ENCODE results near the gene SLC15A4.

Gene SLC15A4

DNA sequence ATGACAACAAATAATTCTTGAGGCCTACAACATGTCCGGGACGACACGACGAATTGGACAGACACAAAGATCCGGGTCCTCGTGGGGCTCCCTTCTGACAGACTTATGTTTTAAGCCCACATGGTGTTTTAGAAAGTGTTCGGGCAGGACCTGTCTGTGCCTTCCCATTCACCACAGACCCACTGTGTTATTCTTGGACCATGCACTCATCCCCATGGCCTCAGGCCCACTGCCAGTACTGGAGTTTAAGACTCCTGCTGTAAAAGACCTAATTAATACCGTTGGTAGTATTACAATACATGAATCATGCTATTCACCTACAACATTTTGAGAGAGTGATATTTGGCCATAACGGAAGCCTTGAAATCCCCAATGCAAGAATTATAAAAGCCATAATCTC is 20.0 kb downstream of the SLC15A4 start:
- DNase-seq (ENCODE audit: extremely low spot score): no peak
- ChIA-PET CTCF (no interaction called here), POLR2A (no interaction called here)
- TF ChIP-seq NFRKB (IDR thresholded peaks at IDR 0.05) (no peak), FOXM1 (IDR thresholded peaks at IDR 0.05; ENCODE audit: borderline replicate concordance) (no peak), L3MBTL2 (conservative IDR thresholded peaks at IDR 0.05) (no peak), ZNF384 (IDR thresholded peaks at IDR 0.05) (no peak), TARDBP (IDR thresholded peaks at IDR 0.05) (no peak), FOXA1 (IDR thresholded peaks at IDR 0.05) (no peak), ARNT (IDR thresholded peaks at IDR 0.05) (no peak), ELF4 (IDR thresholded peaks at IDR 0.05) (no peak), LEF1 (IDR thresholded peaks at IDR 0.05; ENCODE audit: borderline replicate concordance) (no peak), CTBP1 (IDR thresholded peaks at IDR 0.05; ENCODE audit: borderline replicate concordance) (no peak)

DNA sequence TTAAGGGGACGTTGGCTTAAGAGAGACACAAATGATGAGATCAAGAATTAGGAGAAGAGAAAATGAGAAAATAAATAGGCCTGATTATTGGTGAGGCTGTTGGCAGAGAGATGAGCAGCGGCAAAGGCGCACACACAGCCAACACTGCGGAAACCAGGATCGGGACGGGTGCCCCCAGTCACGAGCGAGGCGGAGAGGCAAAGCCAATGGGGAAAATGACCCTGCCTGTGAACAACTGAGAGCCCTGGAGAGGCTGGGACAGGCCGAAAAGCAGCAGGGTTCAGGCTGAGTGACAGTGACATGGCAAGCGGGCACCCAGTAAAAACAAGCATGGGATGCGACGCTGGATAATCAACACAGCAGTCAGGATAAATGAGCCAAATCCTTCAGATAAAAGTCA is 21.0 kb downstream of the SLC15A4 start:
- ChIA-PET CTCF (no interaction called here), POLR2A (no interaction called here)
- no peak for DNase-seq (ENCODE audit: extremely low spot score)
- TF ChIP-seq SUZ12 (IDR thresholded peaks at IDR 0.05) (no peak), L3MBTL2 (conservative IDR thresholded peaks at IDR 0.05) (no peak), ZNF384 (IDR thresholded peaks at IDR 0.05) (no peak), TARDBP (IDR thresholded peaks at IDR 0.05) (no peak), CTBP1 (IDR thresholded peaks at IDR 0.05; ENCODE audit: borderline replicate concordance) (no peak), LEF1 (IDR thresholded peaks at IDR 0.05; ENCODE audit: borderline replicate concordance) (no peak)

DNA sequence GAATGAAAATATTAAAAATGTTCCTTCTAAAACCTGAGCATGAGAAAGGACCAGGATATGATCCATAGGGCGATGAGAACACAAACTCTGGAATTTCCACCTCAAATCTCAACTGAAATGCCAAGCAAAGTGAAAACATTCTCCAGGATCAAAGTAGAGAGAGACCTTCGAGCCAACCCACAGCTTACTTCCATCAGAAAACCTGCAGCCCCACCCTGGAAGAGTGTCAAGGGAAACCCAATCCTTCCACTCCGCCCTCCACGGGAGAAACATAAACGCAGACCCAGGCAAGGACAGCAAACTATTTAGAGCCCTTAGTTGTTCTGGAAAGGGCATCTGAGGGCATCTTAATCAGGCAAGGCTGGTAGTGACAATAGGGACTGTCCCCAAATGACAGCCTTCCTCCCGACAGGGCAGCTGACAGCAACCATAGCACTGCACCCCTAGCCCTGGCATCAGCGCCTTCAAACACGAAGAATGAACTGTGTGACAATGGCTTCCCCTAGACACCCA is 21.8 kb downstream of the SLC15A4 start:
- CTCF ChIA-PET: no interaction called here
- POLR2A ChIA-PET: no interaction called here
- TF ChIP-seq FOXA1 (IDR thresholded peaks at IDR 0.05) (no peak), FOXM1 (IDR thresholded peaks at IDR 0.05; ENCODE audit: borderline replicate concordance) (no peak), HDGF (IDR thresholded peaks at IDR 0.05; ENCODE audit: borderline replicate concordance) (no peak)
- DNase-seq (ENCODE audit: extremely low spot score): no peak

DNA sequence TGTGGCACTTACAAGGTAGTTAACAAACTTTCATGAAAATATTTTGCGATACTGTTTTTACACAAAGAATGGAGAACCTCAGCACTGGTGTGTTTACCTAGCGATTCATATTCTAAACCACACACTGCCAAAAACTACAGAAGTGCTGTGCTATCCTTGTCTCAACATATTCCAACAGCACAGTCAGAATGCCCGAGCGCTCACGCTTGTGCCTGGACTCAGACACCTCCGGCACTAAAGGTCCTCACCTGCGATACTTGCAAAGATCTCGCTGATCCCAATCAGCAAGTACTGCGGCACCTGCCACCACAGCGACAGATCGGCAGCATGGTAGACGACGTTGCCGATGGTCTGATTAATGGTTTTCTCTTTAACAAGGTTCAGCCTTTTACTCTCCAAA is 23.2 kb downstream of the SLC15A4 start:
- DNase-seq (ENCODE audit: extremely low spot score): no peak
- ChIA-PET POLR2A (no interaction called here), CTCF (no interaction called here)
- TF ChIP-seq BHLHE40 (IDR thresholded peaks at IDR 0.05; ENCODE audit: borderline replicate concordance) (no peak), LEF1 (IDR thresholded peaks at IDR 0.05; ENCODE audit: borderline replicate concordance) (no peak), NFRKB (IDR thresholded peaks at IDR 0.05) (no peak), L3MBTL2 (conservative IDR thresholded peaks at IDR 0.05) (no peak), SUZ12 (IDR thresholded peaks at IDR 0.05) (no peak), SP1 (IDR thresholded peaks at IDR 0.05) (no peak), HDGF (IDR thresholded peaks at IDR 0.05; ENCODE audit: borderline replicate concordance) (no peak), ARNT (IDR thresholded peaks at IDR 0.05) (no peak), TARDBP (IDR thresholded peaks at IDR 0.05) (no peak), FOXM1 (IDR thresholded peaks at IDR 0.05; ENCODE audit: borderline replicate concordance) (no peak), CTBP1 (IDR thresholded peaks at IDR 0.05; ENCODE audit: borderline replicate concordance) (no peak), FOXA1 (IDR thresholded peaks at IDR 0.05) (no peak), FOXK2 (IDR thresholded peaks at IDR 0.05) (no peak), ELF4 (IDR thresholded peaks at IDR 0.05) (no peak), ZNF384 (IDR thresholded peaks at IDR 0.05) (no peak)
- TF ChIP-seq, protein P1, sequence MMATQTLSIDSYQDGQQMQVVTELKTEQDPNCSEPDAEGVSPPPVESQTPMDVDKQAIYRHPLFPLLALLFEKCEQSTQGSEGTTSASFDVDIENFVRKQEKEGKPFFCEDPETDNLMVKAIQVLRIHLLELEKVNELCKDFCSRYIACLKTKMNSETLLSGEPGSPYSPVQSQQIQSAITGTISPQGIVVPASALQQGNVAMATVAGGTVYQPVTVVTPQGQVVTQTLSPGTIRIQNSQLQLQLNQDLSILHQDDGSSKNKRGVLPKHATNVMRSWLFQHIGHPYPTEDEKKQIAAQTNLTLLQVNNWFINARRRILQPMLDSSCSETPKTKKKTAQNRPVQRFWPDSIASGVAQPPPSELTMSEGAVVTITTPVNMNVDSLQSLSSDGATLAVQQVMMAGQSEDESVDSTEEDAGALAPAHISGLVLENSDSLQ (IDR thresholded peaks at IDR 0.05): no peak

DNA sequence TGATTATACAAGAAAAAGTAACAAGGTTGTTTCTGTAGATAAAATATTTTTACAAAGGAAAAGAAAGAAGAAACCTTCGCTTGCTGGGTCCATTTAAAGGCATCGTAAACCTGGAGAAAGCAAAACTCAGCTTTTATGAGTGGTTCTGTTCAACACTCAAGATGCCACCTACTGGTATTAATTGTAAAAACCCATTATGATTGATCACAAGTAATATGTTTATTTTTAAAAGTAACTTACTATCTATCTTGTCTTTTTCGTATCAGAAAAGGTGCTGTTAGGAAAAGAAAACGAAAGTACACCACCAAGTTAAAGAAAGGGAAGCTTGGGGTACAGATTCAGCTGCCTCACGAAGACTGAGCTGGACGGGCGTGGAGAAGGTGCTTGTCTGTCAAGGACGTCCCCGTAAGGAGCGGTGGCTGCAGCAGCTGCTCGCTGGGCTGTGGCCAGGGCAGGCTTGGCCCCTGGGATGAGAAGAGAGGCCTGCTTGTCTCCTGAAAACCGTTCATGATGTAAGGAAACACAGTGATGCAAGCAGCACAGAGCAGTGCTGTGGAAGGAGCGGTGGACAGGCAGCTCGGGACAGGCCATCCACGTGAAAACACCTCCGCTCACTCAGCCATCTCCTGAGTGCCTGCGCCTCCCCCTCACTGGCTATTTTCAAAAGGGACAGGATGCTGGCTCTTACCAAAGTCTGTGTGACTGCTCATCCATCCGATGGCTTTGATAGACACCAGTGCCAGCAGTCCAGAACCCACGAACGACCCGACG is 25.0 kb downstream of the SLC15A4 start:
- ChIA-PET CTCF (interaction anchor here (0.9 kb wide), 1 partner anchor 12 kb away, joined by 3 read pairs; no protein-coding TSS in a partner anchor), POLR2A (no interaction called here)
- no peak for TF ChIP-seq SP1 (IDR thresholded peaks at IDR 0.05)
- TF ChIP-seq L3MBTL2 (conservative IDR thresholded peaks at IDR 0.05): no peak
- no peak for TF ChIP-seq HDGF (IDR thresholded peaks at IDR 0.05; ENCODE audit: borderline replicate concordance)
- no peak for TF ChIP-seq CTBP1 (IDR thresholded peaks at IDR 0.05; ENCODE audit: borderline replicate concordance)
- no peak for TF ChIP-seq ARNT (IDR thresholded peaks at IDR 0.05)
- TF ChIP-seq, protein P1 (IDR thresholded peaks at IDR 0.05): no peak
- no peak for TF ChIP-seq LEF1 (IDR thresholded peaks at IDR 0.05; ENCODE audit: borderline replicate concordance)
- no peak for TF ChIP-seq FOXK2 (IDR thresholded peaks at IDR 0.05)
- DNase-seq (ENCODE audit: extremely low spot score): no peak

DNA sequence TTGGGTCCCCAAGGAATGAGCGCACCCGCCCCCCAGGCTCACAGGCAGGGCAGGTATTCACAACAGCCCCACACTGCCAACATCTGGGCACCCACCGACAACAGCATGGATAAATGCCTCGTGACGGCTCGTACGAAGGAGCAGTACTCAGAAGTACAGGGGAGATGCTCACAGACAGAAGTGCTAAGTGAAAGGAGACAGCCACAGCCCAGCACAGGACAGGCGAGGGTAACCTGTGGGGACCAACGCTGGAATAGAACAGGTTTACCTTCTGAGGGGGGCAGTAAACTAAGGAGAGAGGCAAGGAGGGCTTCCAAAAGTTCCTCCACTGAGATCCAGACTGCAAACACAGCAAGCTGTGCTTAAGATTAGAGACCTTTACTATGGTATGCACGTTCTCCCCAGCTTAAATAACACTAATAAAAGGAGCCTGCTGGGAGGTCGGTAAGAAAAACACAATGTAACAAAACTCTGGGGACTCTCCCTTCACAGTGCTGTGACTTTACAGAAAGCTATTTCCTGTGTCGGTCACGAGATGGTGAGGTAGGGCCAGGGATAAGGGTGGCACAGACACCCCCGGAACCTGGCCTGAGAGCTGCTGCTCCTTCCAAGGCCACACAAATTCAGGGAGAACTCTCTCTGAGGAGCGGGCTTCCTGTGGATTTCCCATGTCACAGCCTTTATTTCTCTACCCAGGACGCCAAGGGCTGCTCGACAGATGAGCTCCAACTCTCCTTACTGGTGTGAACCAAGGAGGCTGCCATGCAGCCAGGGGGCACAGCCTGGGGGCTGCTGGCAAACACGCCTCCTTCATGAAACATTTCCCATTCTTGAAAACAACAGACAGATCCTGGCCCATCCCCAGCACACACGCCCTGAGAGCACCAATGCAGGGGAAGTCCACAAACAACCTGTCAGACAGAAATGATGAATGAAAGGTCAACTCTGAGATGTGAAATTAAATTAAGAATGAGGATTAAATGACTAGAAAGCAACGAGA is 26.3 kb downstream of the SLC15A4 start:
- CTCF ChIA-PET: no interaction called here
- POLR2A ChIA-PET: no interaction called here

More for the DNA sequence above, 26.3 kb downstream of the SLC15A4 start:
- no peak for TF ChIP-seq FOXK2 (IDR thresholded peaks at IDR 0.05)
- TF ChIP-seq, protein P1 (IDR thresholded peaks at IDR 0.05): peak; percentile 18; the same call in 1 of the 2 replicates
- no peak for DNase-seq (ENCODE audit: extremely low spot score)

Data from HEK293T (cell line).